ENCODE measurements around the gene TDP2.
"Not testable (repeated sequence)": the region's sequence is repeated elsewhere in the genome, so short reads cannot be mapped to it uniquely, and the experiment has no call there.

TDP2 gene

DNA sequence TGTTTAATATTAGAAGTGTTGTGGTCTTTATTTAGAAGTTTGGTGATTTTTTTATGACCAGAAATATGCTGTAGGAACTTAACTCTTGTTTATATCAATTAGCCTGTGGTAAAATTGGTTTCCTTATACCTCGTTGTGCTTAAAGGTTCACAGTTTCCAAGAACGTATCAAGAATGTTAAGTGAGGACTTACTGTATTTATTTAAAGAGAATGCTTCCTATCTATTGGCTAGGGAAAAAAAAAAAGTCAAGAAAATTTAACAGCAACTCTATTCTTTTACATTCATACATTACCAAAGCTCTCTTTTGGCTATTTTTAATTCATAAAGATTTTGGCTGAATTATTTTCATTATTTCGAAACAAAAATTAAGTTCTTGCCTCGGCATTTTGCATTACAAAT lies 22.3 kb downstream of the TDP2 start:
- DNase-seq, result no peak

DNA sequence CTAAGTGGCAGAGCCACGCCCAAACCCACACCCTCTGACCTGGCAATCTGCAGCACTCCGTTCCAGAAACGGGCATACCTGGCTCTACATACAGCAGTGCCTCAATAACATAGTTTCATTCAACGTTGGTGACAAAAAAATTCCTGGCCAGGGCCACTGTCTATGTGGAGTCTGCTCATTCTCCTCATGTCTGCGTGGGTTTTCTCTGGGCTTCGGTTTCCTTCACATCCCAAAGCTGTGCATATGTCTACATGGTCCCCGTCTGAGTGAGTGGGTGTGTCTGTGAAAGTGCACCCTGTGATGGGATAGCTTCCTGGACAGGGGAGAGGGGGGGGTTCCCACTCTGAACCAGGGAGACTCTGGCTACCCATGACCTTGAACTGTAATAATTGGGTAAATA lies 22.8 kb downstream of the TDP2 start:
- DNase-seq, result no peak

- no peak for DNase-seq
Measured at GRCh38 chr6:24642061-24642460, 24.6 kb downstream of the TDP2 start.

GRCh38 chr6:24640631-24641030 lies 26.1 kb downstream of the TDP2 start:
- not testable (repeated sequence) for DNase-seq

DNA sequence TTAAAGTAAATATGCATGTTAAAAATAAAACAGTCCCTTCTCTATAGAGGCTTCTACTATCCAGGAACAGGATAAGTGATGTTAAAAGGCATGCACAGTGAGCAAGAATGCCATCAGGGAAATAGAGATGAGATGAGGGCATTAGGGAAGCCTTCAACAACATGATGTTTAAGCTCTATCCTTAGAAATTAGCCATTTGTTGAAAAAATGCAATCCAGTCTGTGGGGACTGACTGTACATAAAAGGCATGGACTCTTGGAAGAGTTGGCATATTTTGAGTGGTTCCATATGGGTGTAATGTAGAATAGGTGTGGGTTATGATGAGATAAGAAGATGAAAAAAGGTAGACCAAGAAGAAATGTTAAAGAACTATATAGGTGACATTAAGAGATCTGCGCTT lies 26.5 kb downstream of the TDP2 start:
- no peak for DNase-seq

GRCh38 chr6:24636681-24637080 lies 30.0 kb downstream of the TDP2 start:
- no peak for DNase-seq

- DNase-seq, result no peak
Measured at GRCh38 chr6:24632573-24632972, 34.1 kb downstream of the TDP2 start.

- no peak for DNase-seq
Measured at GRCh38 chr6:24631671-24632070, 35.0 kb downstream of the TDP2 start.

DNA sequence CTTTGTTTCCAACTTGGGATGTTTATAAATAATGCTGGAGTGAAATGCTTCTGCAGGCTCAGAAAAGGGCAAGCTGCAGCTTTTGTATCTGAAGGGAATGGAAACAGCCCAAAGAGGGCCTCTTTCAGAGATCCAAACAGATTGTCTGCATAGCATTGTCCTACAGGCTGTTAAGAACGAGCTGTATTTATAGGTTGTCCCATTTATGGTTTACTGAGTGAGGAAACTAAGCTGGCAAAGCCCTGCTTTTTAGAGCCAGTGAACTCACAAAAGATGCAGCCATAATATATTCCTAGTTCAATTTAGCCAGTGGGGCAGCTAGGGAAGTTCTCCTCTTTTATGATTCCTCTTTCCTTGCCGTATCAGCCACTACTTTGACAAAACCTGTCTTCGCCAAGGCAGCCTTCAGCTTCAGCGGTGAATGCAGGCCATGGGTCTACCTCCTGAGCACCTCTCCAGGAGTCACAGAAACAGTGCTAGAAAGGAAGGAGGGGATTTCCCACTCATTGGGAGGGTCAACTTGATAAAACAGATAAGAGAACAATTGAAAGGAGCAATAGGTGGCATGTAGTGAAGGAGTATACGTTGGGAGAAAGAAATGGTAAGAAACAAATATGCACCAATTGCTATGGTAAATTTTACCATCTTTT lies 35.7 kb downstream of the TDP2 start:
- no peak for DNase-seq

- DNase-seq, result no peak
Measured at GRCh38 chr6:24621626-24622289, 44.9 kb downstream of the TDP2 start.

GRCh38 chr6:24620637-24621036 lies 46.1 kb downstream of the TDP2 start:
- DNase-seq, result no peak

GRCh38 chr6:24619661-24620060 lies 47.0 kb downstream of the TDP2 start:
- DNase-seq, result no peak

DNA sequence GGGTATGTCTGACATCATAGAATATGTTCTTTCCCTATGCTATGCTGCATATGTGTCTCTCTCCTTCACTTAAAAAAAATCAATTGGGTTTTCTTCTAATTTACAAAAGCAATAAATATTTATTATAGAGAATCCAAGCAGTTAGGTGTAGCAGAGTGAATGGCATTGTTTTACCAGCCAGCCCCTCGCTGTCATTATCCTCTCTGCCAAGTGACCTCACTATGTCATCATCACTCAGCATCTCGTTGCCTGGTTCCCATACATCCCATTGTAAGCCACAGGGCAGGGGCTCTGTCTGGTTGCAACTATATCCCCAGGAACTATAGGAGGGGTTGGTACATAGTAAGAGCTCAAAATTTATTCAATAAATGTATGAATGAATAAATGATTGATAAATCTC lies 52.1 kb downstream of the TDP2 start:
- no peak for DNase-seq

GRCh38 chr6:24614043-24614420 lies 52.7 kb downstream of the TDP2 start:
- no peak for DNase-seq

DNA sequence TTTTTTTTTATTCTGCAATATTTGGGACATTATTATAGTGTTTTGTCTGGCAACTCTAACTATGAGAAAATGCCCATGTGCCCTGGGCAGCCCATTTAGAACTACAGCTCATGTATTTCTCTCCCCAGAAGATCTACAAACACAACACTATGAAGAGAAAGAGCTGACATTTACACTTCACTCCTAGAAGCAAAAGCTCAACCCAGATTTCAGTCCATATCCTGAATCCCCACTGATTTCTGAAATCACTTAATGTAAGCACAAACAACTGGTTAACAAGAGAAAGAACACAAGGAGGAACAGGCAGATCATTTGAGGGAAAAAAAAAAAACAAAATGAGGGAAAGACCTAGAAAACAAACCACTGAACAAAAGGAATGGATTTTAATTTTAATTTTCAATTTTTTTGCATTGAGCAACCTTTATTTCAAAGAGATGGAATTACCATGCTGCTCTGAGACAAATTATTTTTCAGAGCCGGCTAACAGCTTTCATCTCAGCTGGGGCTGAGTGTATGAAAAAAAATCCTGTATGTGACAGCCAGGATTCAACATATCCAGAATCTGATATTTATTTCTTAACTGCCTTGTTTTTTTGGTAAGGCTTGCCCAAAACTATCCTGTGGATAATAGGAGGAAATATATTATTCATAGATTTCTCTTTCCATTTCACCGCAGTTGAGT lies 53.2 kb downstream of the TDP2 start:
- DNase-seq, result no peak

- DNase-seq, result no peak
Measured at GRCh38 chr6:24610672-24611071, 56.0 kb downstream of the TDP2 start.

DNA sequence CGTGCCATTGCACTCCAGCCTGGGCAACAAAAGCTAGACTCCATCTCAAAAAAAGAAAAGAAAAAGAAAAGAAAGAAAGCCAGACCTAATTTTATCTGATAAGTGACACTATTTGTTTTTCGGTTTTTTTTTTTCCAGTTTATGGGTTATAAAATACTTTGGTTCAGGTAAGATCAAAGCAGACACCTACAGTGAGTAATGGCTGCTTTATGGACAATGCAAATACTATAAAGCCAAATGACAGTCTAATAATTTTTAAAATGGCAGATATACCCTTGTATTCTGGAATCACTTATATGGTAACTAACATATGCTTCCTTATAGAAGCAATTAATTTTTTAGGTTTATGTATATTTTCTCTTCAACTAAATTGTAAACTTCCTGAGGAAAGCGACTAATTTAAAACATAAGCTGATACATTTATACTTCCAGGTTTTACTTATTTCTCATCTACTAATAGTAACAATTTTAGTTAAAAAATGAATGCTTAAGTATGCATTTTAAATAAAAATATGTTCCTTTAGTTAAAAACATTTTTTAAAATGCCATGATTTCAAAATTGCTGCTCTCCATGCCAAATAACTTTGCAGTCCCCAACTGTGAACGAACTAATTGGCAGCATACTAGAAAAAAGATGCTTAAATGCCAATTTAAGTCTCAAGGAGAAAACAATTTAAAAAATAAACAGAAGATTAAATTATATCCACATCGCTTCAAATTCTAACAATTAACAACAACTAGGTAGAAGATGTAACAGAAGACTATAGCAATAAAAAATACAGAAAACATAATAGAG lies 59.2 kb downstream of the TDP2 start:
- DNase-seq, result no peak

DNA sequence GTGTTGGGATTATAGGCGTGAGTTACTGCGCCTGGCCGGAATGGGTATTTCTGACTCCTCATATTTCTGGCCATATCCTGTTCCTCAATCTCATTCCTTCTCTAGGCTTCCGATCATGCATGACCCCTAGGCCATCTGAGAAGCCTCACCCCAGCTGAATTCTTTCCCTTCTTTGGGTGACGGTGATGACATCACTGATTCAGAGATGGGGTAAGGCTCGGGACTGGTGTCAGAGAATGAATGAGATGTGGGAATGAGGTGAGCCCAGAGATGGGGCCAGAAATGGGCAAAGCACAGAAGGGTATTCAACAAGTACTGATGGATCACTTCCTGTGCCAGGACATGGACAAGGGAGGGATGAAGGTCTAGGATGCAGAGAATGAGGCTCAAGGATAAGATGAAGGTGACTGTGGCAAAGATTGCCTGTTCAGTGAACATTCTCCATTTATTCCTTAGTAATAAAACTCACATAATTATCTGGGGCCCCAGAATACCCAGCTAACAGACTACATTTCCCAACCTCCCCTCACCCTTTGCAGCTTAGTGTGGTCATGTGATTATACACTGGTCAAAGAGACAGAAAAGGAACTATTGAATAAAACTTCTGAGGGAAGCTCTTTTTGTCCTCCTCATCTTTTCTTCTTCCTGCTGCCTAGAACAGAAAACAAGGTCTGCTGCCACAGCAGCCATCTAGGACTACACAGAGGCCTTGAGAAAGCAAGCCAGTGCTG lies 60.3 kb downstream of the TDP2 start:
- DNase-seq, result no peak

- no peak for DNase-seq
Measured at GRCh38 chr6:24603241-24603640, 63.5 kb downstream of the TDP2 start.

DNA sequence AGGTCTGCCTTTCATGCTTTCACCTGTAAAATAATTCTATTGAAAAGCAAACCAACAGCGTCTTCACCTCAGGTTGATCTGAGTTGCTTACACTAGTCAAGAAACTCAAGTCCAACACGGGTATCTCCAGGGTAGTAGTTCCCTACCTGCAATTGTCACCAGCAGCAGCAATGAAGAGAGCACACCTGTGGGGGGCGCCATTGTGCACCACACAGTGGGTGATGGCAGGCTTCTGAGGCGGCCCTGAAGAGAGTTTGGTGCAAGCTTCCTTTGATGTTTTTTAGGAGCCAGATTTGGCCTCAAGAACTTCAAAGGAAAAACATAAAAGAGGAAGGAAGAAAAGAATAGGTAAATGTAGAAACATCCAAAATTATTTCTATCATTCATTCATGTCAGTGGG lies 65.8 kb downstream of the TDP2 start:
- DNase-seq, result no peak

Data from effector CD8-positive, alpha-beta T cell (primary cell).